Sigmoid colon (tissue), 7 donors: ENCODE measurements around the gene PIGX. TPM values are rescaled to one million over a fixed set of nuclear protein-coding genes. Genes with fewer than 3 reads are reported as not detected.
A peak's percentile ranks its signal among the peaks of the same experiment; 100 is the strongest.

ENCODE experiments used
- DNase-seq: peaks from one replicate; pipeline ENCODE4 v3.0.0-alpha.2; 2019
- H3K27ac ChIP-seq, 4 donors: fragments of 200-600 bp; sonication (generic); one replicate each; pipeline ENCODE4 v1.5.1; 2016 to 2019; ENCODE audit warnings: mild to moderate bottlenecking in 1 of 4
- H3K27me3 ChIP-seq, 3 donors: fragments of 200-600 bp; sonication (generic); one replicate each; pipeline ENCODE4 v1.5.1; 2019; ENCODE audit warnings: mild to moderate bottlenecking in 1 of 3
- H3K36me3 ChIP-seq, 4 donors: fragments of 200-600 bp; sonication (generic); one replicate each; pipeline ENCODE4 v1.5.1; 2016 to 2019
- H3K4me1 ChIP-seq, 4 donors: fragments of 200-600 bp; sonication (generic); one replicate each; pipeline ENCODE4 v1.5.1; 2017 to 2019
- H3K4me3 ChIP-seq, 4 donors: fragments of 200-600 bp; sonication (generic); one replicate each; pipeline ENCODE4 v1.5.1; 2017 to 2019; ENCODE audit warnings: mild to moderate bottlenecking in 2 of 4, moderate library complexity in 1 of 4
- H3K9me3 ChIP-seq, 4 donors: fragments of 200-600 bp in 3 of 4; sonication (generic) in 3 of 4; one replicate each; pipeline versions ENCODE4 v1.5.1 to v1.6.1; 2013 to 2019
- CTCF ChIP-seq, 4 experiments: fragments of 450-650 bp in 3 of 4; fragments of 200-600 bp in 1 of 4; IDR thresholded peaks; one replicate each; pipeline ENCODE4 v1.5.1; 2016 to 2019; ENCODE audit warnings: antibody characterized with exemption in 4 of 4, mild to moderate bottlenecking in 3 of 4, moderate library complexity in 2 of 4
- EP300 ChIP-seq, 4 donors: sonication (generic); formaldehyde crosslinking; IDR thresholded peaks; one replicate each; pipeline ENCODE4 v1.6.1; 2017; ENCODE audit warnings: antibody characterized with exemption in 4 of 4
- POLR2A ChIP-seq, 2 donors: fragments of 450-650 bp; IDR thresholded peaks; one replicate each; pipeline ENCODE4 v1.6.1; 2016; ENCODE audit warnings: antibody characterized with exemption in 2 of 2, mild to moderate bottlenecking in 2 of 2, moderate library complexity in 2 of 2
- POLR2AphosphoS5 ChIP-seq, 4 donors: sonication (generic); formaldehyde crosslinking; IDR thresholded peaks; one replicate each; pipeline ENCODE4 v1.6.1; 2017; ENCODE audit warnings: antibody characterized with exemption in 4 of 4
- WGBS, 2 donors: extraction: QIAGEN DNeasy Blood & Tissue Kit; methylation state at CpG; one replicate each; pipeline ENCODE4 v1.1.7; 2013; 5-methylcytosine and 5-hydroxymethylcytosine counted together
- intact Hi-C: fragments of 100-400 bp; cut with DNase I; formaldehyde crosslinking; loops from one replicate; pipeline ENCODE4 v1.15.1; 2023
- polyA plus RNA-seq, 3 donors: library from polyadenylated mRNA; stranded (reverse); fragments of 200-250 nt; gene quantifications; one replicate each; pipeline ENCODE4 v1.2.3, GENCODE V29; 2013
- total RNA-seq, 4 donors: library from RNA; depleted of rRNA; stranded (reverse); fragments of >200 nt; gene quantifications; one replicate each; pipeline ENCODE4 v1.1.0, GENCODE V29; 2016
- donor health status: healthy with polysubstance abuse.
- donor health status: Bipolar disorder and iron deficiency.
- donor health status: healthy.

The PIGX gene
- total and polyA plus RNA-seq, 7 donors, result 9.6 to 41.0 (median 20.9) TPM

GRCh38 chr3:196765454-196765853, 53.3 kb downstream of the PIGX start:
- Histone ChIP-seq H3K4me3 (no peak overlapping the region), H3K27me3 (no peaks in the 10 kb centered on the region), H3K4me1 (no peaks in the 10 kb centered on the region), H3K36me3 (no peaks in the 10 kb centered on the region), H3K27ac (no peak overlapping the region), H3K9me3 (no peaks in the 10 kb centered on the region)
- intact Hi-C loops, result no loop called here
- DNase-seq, result no peak
- no peak for TF ChIP-seq CTCF (IDR thresholded peaks at IDR 0.05)
- TF ChIP-seq POLR2AphosphoS5 (IDR thresholded peaks at IDR 0.05), result no peak
- no peak for TF ChIP-seq POLR2A (IDR thresholded peaks at IDR 0.05)
- no peak for TF ChIP-seq EP300 (IDR thresholded peaks at IDR 0.05)

GRCh38 chr3:196771067-196771466, 58.9 kb downstream of the PIGX start:
- WGBS, 2 donors, result 93 to 98% methylated on average over 1 of the region's 1 CpG
- H3K27me3 ChIP-seq, result no peaks in the 10 kb centered on the region
- H3K4me1 ChIP-seq, result peaks cover 0 to 35% (median 28%) of the 10 kb centered on the region in 4 donors
- DNase-seq, result no peak
- intact Hi-C loops, result no loop called here
- no peak overlapping the region for H3K27ac ChIP-seq
- no peaks in the 10 kb centered on the region for H3K36me3 ChIP-seq
- H3K9me3 ChIP-seq, result no peaks in the 10 kb centered on the region
- TF ChIP-seq POLR2AphosphoS5 (IDR thresholded peaks at IDR 0.05), result no peak
- no peak for TF ChIP-seq POLR2A (IDR thresholded peaks at IDR 0.05)
- no peak for TF ChIP-seq EP300 (IDR thresholded peaks at IDR 0.05)
- TF ChIP-seq CTCF (IDR thresholded peaks at IDR 0.05), result no peak
- H3K4me3 ChIP-seq, result no peak overlapping the region

GRCh38 chr3:196772102-196772501, 59.9 kb downstream of the PIGX start:
- Histone ChIP-seq H3K9me3 (no peaks in the 10 kb centered on the region), H3K4me1 (peaks cover 0 to 38% (median 30%) of the 10 kb centered on the region in 4 donors), H3K27ac (no peak overlapping the region), H3K4me3 (no peak overlapping the region), H3K36me3 (no peaks in the 10 kb centered on the region), H3K27me3 (no peaks in the 10 kb centered on the region)
- TF ChIP-seq POLR2A (IDR thresholded peaks at IDR 0.05), result no peak
- TF ChIP-seq EP300 (IDR thresholded peaks at IDR 0.05), result no peak
- TF ChIP-seq POLR2AphosphoS5 (IDR thresholded peaks at IDR 0.05), result no peak
- TF ChIP-seq CTCF (IDR thresholded peaks at IDR 0.05), result no peak
- DNase-seq, result no peak
- intact Hi-C loops, result no loop called here
- 76 to 91% methylated on average over 4 of the region's 4 CpGs for WGBS, 2 donors

GRCh38 chr3:196772897-196773296, 60.7 kb downstream of the PIGX start:
- Histone ChIP-seq H3K4me3 (no peak overlapping the region), H3K27ac (peak overlapping the region in 2 of 4 donors; percentile 6 to 25), H3K36me3 (no peaks in the 10 kb centered on the region), H3K9me3 (no peaks in the 10 kb centered on the region), H3K4me1 (peaks cover 0 to 45% (median 34%) of the 10 kb centered on the region in 4 donors), H3K27me3 (no peaks in the 10 kb centered on the region)
- no peak for DNase-seq
- 87 to 93% methylated on average over 6 of the region's 6 CpGs for WGBS, 2 donors
- intact Hi-C loops, result no loop called here
- TF ChIP-seq POLR2A (IDR thresholded peaks at IDR 0.05) (no peak), EP300 (IDR thresholded peaks at IDR 0.05) (no peak), CTCF (IDR thresholded peaks at IDR 0.05) (no peak), POLR2AphosphoS5 (IDR thresholded peaks at IDR 0.05) (no peak)

GRCh38 chr3:196774191-196774820, 62.1 kb downstream of the PIGX start:
- no peak overlapping the region for H3K4me3 ChIP-seq
- intact Hi-C loops, result no loop called here
- no peaks in the 10 kb centered on the region for H3K27me3 ChIP-seq
- no peaks in the 10 kb centered on the region for H3K9me3 ChIP-seq
- H3K27ac ChIP-seq, result peak overlapping the region in 1 of 4 donors; percentile 10
- peaks cover 0 to 59% (median 46%) of the 10 kb centered on the region in 4 donors for H3K4me1 ChIP-seq
- TF ChIP-seq POLR2AphosphoS5 (IDR thresholded peaks at IDR 0.05), result no peak
- TF ChIP-seq POLR2A (IDR thresholded peaks at IDR 0.05), result no peak
- no peak for TF ChIP-seq EP300 (IDR thresholded peaks at IDR 0.05)
- TF ChIP-seq CTCF (IDR thresholded peaks at IDR 0.05), result no peak
- no peak for DNase-seq
- 63 to 64% methylated on average over 5 of the region's 5 CpGs for WGBS, 2 donors
- H3K36me3 ChIP-seq, result no peaks in the 10 kb centered on the region
